Stomach smooth muscle (tissue), 2 donors: ENCODE data around the gene GCGR.

ENCODE experiments used
- H3K27ac ChIP-seq: one replicate; pipeline ENCODE4 v1.7.0; 2013; ENCODE audit warnings: mild to moderate bottlenecking, low read length, inconsistent platforms
- H3K27me3 ChIP-seq, 2 donors: one replicate each; pipeline ENCODE4 v1.7.0; 2013; ENCODE audit warnings: low read length in 2 of 2; ENCODE audit not compliant: insufficient read depth in 2 of 2, control insufficient read depth in 1 of 2
- H3K36me3 ChIP-seq, 2 donors: one replicate each; pipeline ENCODE4 v1.7.0; 2013; ENCODE audit warnings: low read length in 2 of 2; ENCODE audit not compliant: control insufficient read depth in 2 of 2, insufficient read depth in 2 of 2
- H3K4me1 ChIP-seq: one replicate; pipeline ENCODE4 v1.7.0; 2013; ENCODE audit warnings: low read length; ENCODE audit not compliant: control insufficient read depth, insufficient read depth
- H3K4me3 ChIP-seq, 2 donors: one replicate each; pipeline ENCODE4 v1.7.0; 2013; ENCODE audit warnings: low read length in 2 of 2
- H3K9ac ChIP-seq, 2 donors: one replicate each; pipeline ENCODE4 v1.7.0; 2013; ENCODE audit warnings: low read length in 2 of 2, mild to moderate bottlenecking in 1 of 2
- H3K9me3 ChIP-seq, 2 donors: one replicate each; pipeline ENCODE4 v1.7.0; 2013; ENCODE audit warnings: low read length in 2 of 2; ENCODE audit not compliant: control insufficient read depth in 2 of 2
- donor health status: healthy.
- donor health status: Pancreatic carcinoma.

Gene GCGR

GRCh38 chr17:81803728-81804558 is at the start of gene GCGR:
GCGR (plus strand) TSS chr17:81804150; CDS start chr17:81809019, 4,869 bp downstream.
- no peak within 1 kb of the TSS for H3K27ac ChIP-seq
- H3K9ac ChIP-seq: no peak within 1 kb of the TSS
- H3K4me1 ChIP-seq: peaks cover 9% of the 10 kb centered on the region
- no peak within 1 kb of the TSS for H3K4me3 ChIP-seq
- H3K27me3 ChIP-seq: peaks cover 29 to 60% of the 10 kb centered on the region in 2 donors
- H3K9me3 ChIP-seq: no peaks in the 10 kb centered on the region
- no peaks in the 10 kb centered on the region for H3K36me3 ChIP-seq

GRCh38 chr17:81792675-81793615 is 11.0 kb upstream of the GCGR start:
- no peaks in the 10 kb centered on the region for H3K4me1 ChIP-seq
- peaks cover 6 to 23% of the 10 kb centered on the region in 2 donors for H3K27me3 ChIP-seq
- no peak overlapping the region for H3K4me3 ChIP-seq
- H3K27ac ChIP-seq: no peak overlapping the region
- no peaks in the 10 kb centered on the region for H3K9me3 ChIP-seq
- H3K9ac ChIP-seq: no peak overlapping the region
- H3K36me3 ChIP-seq: no peaks in the 10 kb centered on the region

- Histone ChIP-seq H3K27me3 (peaks cover 6 to 23% of the 10 kb centered on the region in 2 donors), H3K9ac (no peak overlapping the region), H3K27ac (no peak overlapping the region), H3K9me3 (no peaks in the 10 kb centered on the region), H3K4me3 (no peak overlapping the region), H3K4me1 (no peaks in the 10 kb centered on the region), H3K36me3 (no peaks in the 10 kb centered on the region)
Observed at GRCh38 chr17:81794074-81794476, 9.9 kb upstream of the GCGR start.

- H3K4me3 ChIP-seq: no peak overlapping the region
- no peaks in the 10 kb centered on the region for H3K36me3 ChIP-seq
- no peak overlapping the region for H3K27ac ChIP-seq
Observed at GRCh38 chr17:81794509-81794908, 9.4 kb upstream of the GCGR start.

GRCh38 chr17:81801327-81801726 is 2.6 kb upstream of the GCGR start:
- Histone ChIP-seq H3K27me3 (peaks cover 24 to 47% of the 10 kb centered on the region in 2 donors), H3K4me3 (no peak overlapping the region), H3K9ac (no peak overlapping the region), H3K4me1 (peaks cover 9% of the 10 kb centered on the region), H3K36me3 (no peaks in the 10 kb centered on the region), H3K27ac (no peak overlapping the region), H3K9me3 (no peaks in the 10 kb centered on the region)

More at GRCh38 chr17:81794509-81794908, 9.4 kb upstream of the GCGR start:
- no peaks in the 10 kb centered on the region for H3K4me1 ChIP-seq
- H3K27me3 ChIP-seq: peaks cover 6 to 23% of the 10 kb centered on the region in 2 donors
- H3K9me3 ChIP-seq: no peaks in the 10 kb centered on the region
- no peak overlapping the region for H3K9ac ChIP-seq

GRCh38 chr17:81802048-81802758 is 1.7 kb upstream of the GCGR start:
- H3K4me3 ChIP-seq: no peak overlapping the region
- no peaks in the 10 kb centered on the region for H3K36me3 ChIP-seq
- H3K9ac ChIP-seq: no peak overlapping the region
- H3K4me1 ChIP-seq: peaks cover 9% of the 10 kb centered on the region
- no peak overlapping the region for H3K27ac ChIP-seq
- peaks cover 29 to 55% of the 10 kb centered on the region in 2 donors for H3K27me3 ChIP-seq
- no peaks in the 10 kb centered on the region for H3K9me3 ChIP-seq

GRCh38 chr17:81802856-81803643 is 900 bp upstream of the GCGR start:
- no peak overlapping the region for H3K9ac ChIP-seq
- H3K27me3 ChIP-seq: peaks cover 29 to 60% of the 10 kb centered on the region in 2 donors
- H3K27ac ChIP-seq: no peak overlapping the region
- no peaks in the 10 kb centered on the region for H3K9me3 ChIP-seq
- no peak overlapping the region for H3K4me3 ChIP-seq
- H3K36me3 ChIP-seq: no peaks in the 10 kb centered on the region
- peaks cover 9% of the 10 kb centered on the region for H3K4me1 ChIP-seq

- Histone ChIP-seq H3K27ac (no peak overlapping the region), H3K36me3 (no peaks in the 10 kb centered on the region), H3K4me1 (peaks cover 9% of the 10 kb centered on the region), H3K4me3 (no peak overlapping the region), H3K27me3 (peaks cover 36 to 60% of the 10 kb centered on the region in 2 donors), H3K9ac (no peak overlapping the region), H3K9me3 (no peaks in the 10 kb centered on the region)
Observed at GRCh38 chr17:81804559-81805399, 829 bp downstream of the GCGR start.

GRCh38 chr17:81805707-81806460 is 1.9 kb downstream of the GCGR start:
- Histone ChIP-seq H3K27me3 (peaks cover 45 to 66% of the 10 kb centered on the region in 2 donors), H3K4me3 (no peak overlapping the region), H3K36me3 (no peaks in the 10 kb centered on the region), H3K27ac (no peak overlapping the region), H3K4me1 (peaks cover 9% of the 10 kb centered on the region), H3K9me3 (no peaks in the 10 kb centered on the region), H3K9ac (no peak overlapping the region)
